ENCODE data around the gene HEXIM2. TPM values are rescaled to one million over a fixed set of nuclear protein-coding genes. Genes with fewer than 3 reads are reported as not detected.
A peak's percentile ranks its signal among the peaks of the same experiment; 100 is the strongest.

Gene HEXIM2
- polyA plus RNA-seq: 6.3 TPM

DNA sequence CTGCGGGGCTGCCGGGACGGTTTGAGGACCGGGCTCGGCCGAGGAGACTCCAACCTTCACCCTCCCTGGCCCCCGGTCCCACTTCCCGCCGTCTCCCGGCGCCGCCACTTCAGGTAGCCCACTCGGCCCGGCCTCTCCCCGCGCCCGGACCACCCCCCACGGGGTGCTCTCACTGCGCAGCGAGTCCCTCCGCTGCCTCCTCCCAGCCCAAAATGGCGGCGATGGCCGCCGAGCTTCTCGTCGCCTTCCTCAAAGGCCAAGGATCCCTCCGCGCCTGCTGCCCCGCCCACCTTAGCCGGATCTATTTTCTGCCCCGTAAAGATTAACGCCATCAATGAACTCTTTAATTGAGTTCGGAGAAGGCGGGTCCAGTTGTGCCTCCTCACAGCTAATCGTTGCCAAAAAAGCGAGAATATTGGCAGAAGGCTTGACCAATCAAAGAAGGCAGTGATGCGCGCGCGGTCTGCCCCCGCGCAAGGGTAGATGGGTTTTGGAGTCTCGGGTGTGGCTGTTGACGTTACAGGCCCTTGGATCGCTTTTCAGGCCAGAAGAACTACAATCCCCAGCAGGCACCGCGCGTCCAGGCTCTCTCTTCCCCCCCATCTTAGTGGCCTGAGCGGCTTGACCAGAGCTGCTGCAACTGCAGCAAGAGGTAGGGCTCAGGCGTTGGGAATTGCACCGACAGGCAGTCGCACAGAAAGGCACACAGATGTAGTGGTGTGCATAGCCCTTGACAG, at the start of gene HEXIM2:
HEXIM2 (plus strand) TSS at position 588 of the 737 bp plus-strand sequence. CDS start 919 bp downstream, outside the sequence.
- Mint-ChIP-seq H3K27me3 (no peaks in the 10 kb centered on the region), H3K4me3 (peak within 1 kb of the TSS; percentile 85 to 98 (median 94)), H3K4me1 (peaks cover 23 to 34% (median 25%) of the 10 kb centered on the region in 3 donors)

GRCh38 chr17:45112559-45113423, 48.9 kb upstream of the HEXIM2 start:
- H3K27ac Mint-ChIP-seq: no peak overlapping the region
- peaks cover 0 to 8% (median 2%) of the 10 kb centered on the region in 3 donors for H3K4me1 Mint-ChIP-seq
- H3K4me3 Mint-ChIP-seq: no peak overlapping the region
- H3K36me3 Mint-ChIP-seq: no peaks in the 10 kb centered on the region
- no peaks in the 10 kb centered on the region for H3K27me3 Mint-ChIP-seq
- H3K9me3 Mint-ChIP-seq: no peaks in the 10 kb centered on the region

More for the DNA sequence above, at the start of gene HEXIM2:
- peak within 1 kb of the TSS; percentile 98 to 99 (median 99) for H3K27ac Mint-ChIP-seq
- H3K9me3 Mint-ChIP-seq: no peaks in the 10 kb centered on the region
- peaks cover 2% of the 10 kb centered on the region for H3K36me3 Mint-ChIP-seq

DNA sequence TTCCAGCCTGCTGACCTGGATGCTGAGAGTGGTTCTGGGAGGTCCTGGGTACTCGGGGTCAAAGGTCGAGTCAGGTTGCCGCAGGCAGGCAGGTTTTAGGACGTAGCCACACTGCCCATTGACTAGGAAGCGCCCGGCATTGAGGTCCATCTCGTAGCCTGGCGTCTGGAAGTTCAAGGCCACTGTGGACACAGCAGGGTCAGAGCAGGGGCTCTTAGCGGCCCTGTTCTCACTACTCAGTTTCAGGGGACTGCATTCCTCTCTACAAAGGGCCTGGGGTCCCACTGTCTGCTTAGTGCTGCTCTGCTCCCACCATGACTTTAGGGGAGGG, 48.3 kb upstream of the HEXIM2 start:
- Mint-ChIP-seq H3K9me3 (no peaks in the 10 kb centered on the region), H3K36me3 (no peaks in the 10 kb centered on the region), H3K4me3 (no peak overlapping the region), H3K4me1 (peaks cover 0 to 8% (median 2%) of the 10 kb centered on the region in 3 donors), H3K27me3 (no peaks in the 10 kb centered on the region), H3K27ac (no peak overlapping the region)

DNA sequence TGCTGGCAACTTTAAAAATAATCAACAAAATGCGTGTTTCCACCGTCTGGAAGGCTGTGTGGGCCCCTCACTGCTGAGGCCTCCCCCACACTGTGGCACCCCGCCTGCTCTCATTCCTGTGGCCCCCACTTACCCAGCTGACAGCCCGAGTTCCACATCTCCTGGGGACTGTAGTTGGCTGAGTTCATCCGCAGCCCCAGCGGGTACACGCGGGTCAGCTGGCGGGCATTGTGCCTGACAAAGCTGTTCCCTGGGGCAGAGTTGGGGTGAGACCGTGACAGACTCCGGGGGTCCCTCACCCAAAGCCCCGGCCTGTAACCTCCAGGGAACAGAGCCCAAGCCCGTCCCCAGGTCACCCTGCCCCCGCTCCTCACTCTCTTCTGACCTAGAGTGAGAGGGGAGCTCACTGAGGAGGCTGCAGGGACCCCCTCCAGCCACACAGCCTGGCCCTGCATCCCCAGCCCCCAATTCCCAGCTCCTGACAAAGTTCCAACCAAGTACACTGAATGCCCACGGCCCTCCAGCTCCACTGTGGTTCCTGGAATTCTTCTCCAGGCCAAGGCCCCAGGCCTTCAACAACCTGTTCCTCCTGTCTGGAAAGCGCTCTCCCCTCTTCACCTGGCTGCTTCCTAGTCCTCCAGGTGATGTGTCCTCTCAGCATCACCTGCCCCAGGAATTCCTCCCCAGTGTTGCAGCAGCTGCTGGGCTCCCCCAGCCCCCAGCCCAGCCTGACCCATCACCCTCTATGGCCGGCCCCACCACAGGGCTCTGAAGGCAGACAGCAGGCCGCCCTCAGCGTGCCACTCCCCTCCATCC, 47.4 kb upstream of the HEXIM2 start:
- peak overlapping the region in 1 of 4 donors; percentile 68 for H3K4me3 Mint-ChIP-seq
- H3K36me3 Mint-ChIP-seq: no peaks in the 10 kb centered on the region
- no peaks in the 10 kb centered on the region for H3K9me3 Mint-ChIP-seq
- H3K27ac Mint-ChIP-seq: no peak overlapping the region
- no peaks in the 10 kb centered on the region for H3K27me3 Mint-ChIP-seq
- peaks cover 0 to 8% (median 2%) of the 10 kb centered on the region in 3 donors for H3K4me1 Mint-ChIP-seq

DNA sequence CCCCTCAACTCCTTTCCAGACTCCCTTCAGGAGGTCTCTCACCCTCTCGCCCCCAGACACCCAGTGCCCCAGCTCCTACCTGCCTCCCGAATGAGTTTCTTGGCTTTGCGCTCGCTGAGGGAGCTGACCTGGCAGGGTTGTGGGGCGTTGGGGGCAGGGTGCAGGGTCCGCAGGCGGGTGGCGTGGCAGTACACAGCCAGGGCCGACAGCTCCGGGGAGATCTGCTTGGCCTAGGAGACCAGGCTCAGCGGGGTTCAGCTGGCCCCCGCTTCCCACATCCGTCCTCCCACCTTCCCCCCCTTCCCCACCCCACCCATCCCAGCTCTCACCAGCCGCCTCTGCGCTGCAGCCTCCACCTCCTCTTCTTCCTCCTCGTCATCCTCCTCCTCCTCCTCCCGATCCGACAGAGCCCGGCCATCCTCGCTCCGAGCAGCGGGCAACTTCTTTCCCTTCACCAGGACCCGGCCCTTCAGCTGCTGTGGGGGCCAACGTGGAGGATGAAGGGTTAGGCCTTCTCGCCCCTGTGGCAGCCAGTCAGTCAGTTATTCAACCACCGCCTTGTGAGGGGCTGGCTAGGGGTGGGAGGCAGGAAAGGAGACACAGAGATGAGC, 46.6 kb upstream of the HEXIM2 start:
- H3K4me3 Mint-ChIP-seq: peak overlapping the region in 1 of 4 donors; percentile 68
- H3K9me3 Mint-ChIP-seq: no peaks in the 10 kb centered on the region
- peaks cover 0 to 8% (median 2%) of the 10 kb centered on the region in 3 donors for H3K4me1 Mint-ChIP-seq
- H3K27me3 Mint-ChIP-seq: no peaks in the 10 kb centered on the region
- H3K27ac Mint-ChIP-seq: no peak overlapping the region
- no peaks in the 10 kb centered on the region for H3K36me3 Mint-ChIP-seq

- Mint-ChIP-seq H3K27ac (no peak overlapping the region), H3K36me3 (no peaks in the 10 kb centered on the region), H3K4me3 (no peak overlapping the region), H3K27me3 (no peaks in the 10 kb centered on the region), H3K9me3 (no peaks in the 10 kb centered on the region), H3K4me1 (peaks cover 0 to 8% (median 2%) of the 10 kb centered on the region in 3 donors)
Measured at GRCh38 chr17:45115871-45116270, 45.8 kb upstream of the HEXIM2 start.

DNA sequence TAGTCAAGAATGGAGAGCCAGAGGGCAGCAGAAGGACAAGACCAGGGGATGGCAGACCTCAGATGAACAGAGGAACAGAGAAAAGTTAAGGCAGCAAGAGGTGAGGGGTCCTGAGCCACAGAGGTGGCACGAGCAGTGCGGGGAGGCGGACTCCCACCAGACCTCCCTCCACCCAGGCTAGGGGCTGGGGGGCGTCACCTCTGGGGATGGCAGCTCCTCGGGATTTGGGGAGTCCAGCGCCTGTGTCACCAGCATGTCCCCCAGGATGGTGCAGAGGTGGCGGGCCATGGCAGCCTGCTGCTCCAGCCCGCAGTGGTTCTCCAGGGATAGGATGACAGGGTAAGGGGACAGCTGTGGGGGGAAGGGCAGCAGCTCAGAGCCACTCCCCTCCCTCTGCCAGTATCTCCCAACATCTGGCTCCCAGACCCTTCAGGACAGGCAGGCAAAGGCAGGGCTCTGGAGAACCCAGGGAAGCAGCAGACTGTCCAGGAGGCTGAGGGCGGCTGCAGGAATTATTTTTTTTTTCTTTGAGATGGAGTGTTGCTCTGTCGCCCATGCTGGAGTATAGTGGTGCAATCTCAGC, 45.1 kb upstream of the HEXIM2 start:
- Mint-ChIP-seq H3K27me3 (peaks cover 1% of the 10 kb centered on the region), H3K9me3 (no peaks in the 10 kb centered on the region), H3K27ac (no peak overlapping the region), H3K36me3 (no peaks in the 10 kb centered on the region), H3K4me3 (no peak overlapping the region), H3K4me1 (peaks cover 0 to 4% (median 1%) of the 10 kb centered on the region in 3 donors)

DNA sequence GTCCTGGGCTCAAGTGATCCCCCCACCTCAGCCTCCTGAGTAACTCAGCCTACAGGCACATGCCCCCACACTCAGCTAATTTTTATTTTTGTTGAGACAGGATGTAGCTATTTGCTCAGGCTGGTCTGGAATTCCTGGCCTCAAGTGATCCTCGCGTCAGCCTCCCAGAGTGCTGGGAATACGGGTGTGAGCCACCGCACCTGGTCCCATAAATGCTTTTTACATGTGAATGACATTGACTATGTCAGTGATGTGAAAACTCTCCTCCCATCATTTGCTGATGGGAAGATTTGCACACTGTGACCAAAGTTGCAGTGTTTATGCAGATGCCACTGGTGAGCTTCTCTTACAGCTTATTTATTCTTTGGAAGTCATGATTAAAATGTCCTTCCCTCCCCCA, 44.3 kb upstream of the HEXIM2 start:
- Mint-ChIP-seq H3K27ac (no peak overlapping the region), H3K36me3 (no peaks in the 10 kb centered on the region), H3K4me3 (no peak overlapping the region), H3K4me1 (no peaks in the 10 kb centered on the region), H3K27me3 (peaks cover 1% of the 10 kb centered on the region), H3K9me3 (no peaks in the 10 kb centered on the region)

- H3K4me1 Mint-ChIP-seq: no peaks in the 10 kb centered on the region
- H3K27ac Mint-ChIP-seq: peak overlapping the region in 1 of 3 donors; percentile 31
- H3K27me3 Mint-ChIP-seq: peaks cover 1% of the 10 kb centered on the region
- H3K9me3 Mint-ChIP-seq: no peaks in the 10 kb centered on the region
- H3K4me3 Mint-ChIP-seq: no peak overlapping the region
- no peaks in the 10 kb centered on the region for H3K36me3 Mint-ChIP-seq
Measured at GRCh38 chr17:45117848-45118646, 43.6 kb upstream of the HEXIM2 start.

DNA sequence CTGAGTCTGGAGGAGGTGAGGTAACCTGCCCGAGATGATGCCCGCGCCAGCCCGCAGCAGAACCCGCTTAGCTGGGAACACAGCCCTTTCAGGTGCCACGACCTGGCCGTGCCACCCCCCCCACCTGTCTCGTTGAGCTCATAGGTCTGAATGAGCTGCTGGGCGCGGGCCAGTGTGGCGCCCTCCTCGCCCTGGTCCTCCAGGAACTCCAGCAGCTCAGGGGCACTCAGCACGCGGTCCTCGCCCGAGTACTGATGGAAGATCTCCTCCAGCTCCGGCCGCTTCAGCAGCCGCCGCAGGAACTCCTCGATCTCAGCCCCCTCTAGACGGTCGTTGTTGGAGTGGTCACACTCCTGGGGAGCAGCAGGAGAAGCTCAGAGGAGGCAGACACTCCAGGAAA, 43.0 kb upstream of the HEXIM2 start:
- Mint-ChIP-seq H3K27ac (peak overlapping the region in 1 of 3 donors; percentile 31), H3K36me3 (no peaks in the 10 kb centered on the region), H3K27me3 (peaks cover 1% of the 10 kb centered on the region), H3K4me3 (no peak overlapping the region), H3K9me3 (no peaks in the 10 kb centered on the region), H3K4me1 (peaks cover 0 to 2% (median 0%) of the 10 kb centered on the region in 3 donors)

- H3K27me3 Mint-ChIP-seq: peaks cover 1% of the 10 kb centered on the region
- H3K36me3 Mint-ChIP-seq: no peaks in the 10 kb centered on the region
- no peaks in the 10 kb centered on the region for H3K9me3 Mint-ChIP-seq
- no peak overlapping the region for H3K27ac Mint-ChIP-seq
- no peak overlapping the region for H3K4me3 Mint-ChIP-seq
- H3K4me1 Mint-ChIP-seq: peaks cover 0 to 2% (median 0%) of the 10 kb centered on the region in 3 donors
Measured at GRCh38 chr17:45119964-45120363, 41.7 kb upstream of the HEXIM2 start.

DNA sequence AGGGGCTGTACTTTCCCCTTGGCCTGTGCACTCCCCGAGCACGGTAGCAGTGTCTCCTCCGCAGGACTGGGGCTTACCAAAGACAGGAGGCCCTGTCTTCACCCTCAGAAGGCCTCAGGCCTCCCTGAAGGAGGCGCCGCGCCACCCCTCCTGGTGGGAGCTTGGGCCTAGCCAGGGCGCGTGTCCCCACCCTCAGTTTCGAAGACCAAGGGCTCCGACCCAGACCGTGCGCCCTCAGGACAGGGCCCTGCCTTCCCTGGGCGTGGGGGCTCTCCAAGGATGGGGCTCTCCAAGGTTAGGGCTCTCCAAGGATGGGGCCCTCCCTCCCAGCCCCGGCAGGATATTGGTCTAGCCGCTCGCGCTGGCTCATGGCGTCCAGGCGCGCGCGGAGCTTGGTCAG, 41.1 kb upstream of the HEXIM2 start:
- Mint-ChIP-seq H3K9me3 (no peaks in the 10 kb centered on the region), H3K4me3 (no peak overlapping the region), H3K36me3 (no peaks in the 10 kb centered on the region), H3K4me1 (peaks cover 0 to 2% (median 0%) of the 10 kb centered on the region in 3 donors), H3K27ac (no peak overlapping the region), H3K27me3 (peaks cover 1% of the 10 kb centered on the region)

- H3K36me3 Mint-ChIP-seq: no peaks in the 10 kb centered on the region
- peaks cover 0 to 2% (median 0%) of the 10 kb centered on the region in 3 donors for H3K4me1 Mint-ChIP-seq
- no peak overlapping the region for H3K27ac Mint-ChIP-seq
- peaks cover 1% of the 10 kb centered on the region for H3K27me3 Mint-ChIP-seq
- no peaks in the 10 kb centered on the region for H3K9me3 Mint-ChIP-seq
- H3K4me3 Mint-ChIP-seq: no peak overlapping the region
Measured at GRCh38 chr17:45121055-45121454, 40.6 kb upstream of the HEXIM2 start.
